ENCODE measurements around the gene SIPA1L3.

Gene SIPA1L3

GRCh38 chr19:38078302-38078930 lies 171.4 kb downstream of the SIPA1L3 start:
- no peak overlapping the region for H3K4me3 ChIP-seq (ENCODE audit: low read depth, low read length)
- TF ChIP-seq ZSCAN4 (tag by site-specific recombination; IDR thresholded peaks at IDR 0.05) (peak; percentile 98), ZNF112 (tag by site-specific recombination; IDR thresholded peaks at IDR 0.05) (peak; percentile 28; the same call in 1 of the 2 replicates), ZNF645 (tag by site-specific recombination; IDR thresholded peaks at IDR 0.05) (no peak), ZNF311 (tag by site-specific recombination; IDR thresholded peaks at IDR 0.05; ENCODE audit: borderline replicate concordance) (0 out of 2 replicates have a peak, but pooled peaks have one; percentile 66), ZNF148 (tag by site-specific recombination; IDR thresholded peaks at IDR 0.05; ENCODE audit: borderline replicate concordance) (peak; percentile 53; the same call in 1 of the 2 replicates), HOXA7 (CRISPR knock-in tag; IDR thresholded peaks at IDR 0.05; ENCODE audit: borderline replicate concordance) (no peak), ZNF48 (tag by site-specific recombination; IDR thresholded peaks at IDR 0.05) (no peak), ZBTB17 (tag by site-specific recombination; IDR thresholded peaks at IDR 0.05) (no peak), ZBTB7A (tag by site-specific recombination; IDR thresholded peaks at IDR 0.05; ENCODE audit: low read depth) (no peak)
- no peaks in the 10 kb centered on the region for H3K4me1 ChIP-seq (ENCODE audit: control insufficient read depth, insufficient read depth, low read length)
- no peak overlapping the region for H3K27ac ChIP-seq (ENCODE audit: extremely low read depth, low read depth, low read length)
- ChIA-PET CTCF (interaction anchor here (0.5 to 0.8 kb wide), 2 partner anchors 59 to 176 kb away, joined by 3 read pairs; no protein-coding TSS in a partner anchor), POLR2A (no interaction called here)
- peaks cover 5% of the 10 kb centered on the region for H3K9me3 ChIP-seq (ENCODE audit: control insufficient read depth, insufficient read depth, low read depth, low read length)
- H3K36me3 ChIP-seq (ENCODE audit: control insufficient read depth in 2 of 2, insufficient read depth in 1 of 2, low read length in 2 of 2), result peaks cover 3 to 10% of the 10 kb centered on the region in 2 experiments; a peak in 2 of 3 replicates

- CTCF ChIA-PET, result interaction anchor here (0.7 to 2.0 kb wide), 4 partner anchors 9 to 181 kb away, joined by 3 to 8 read pairs (median 6); no protein-coding TSS in a partner anchor
- POLR2A ChIA-PET, result no interaction called here
- H3K4me1 ChIP-seq (ENCODE audit: control insufficient read depth, insufficient read depth, low read length), result no peaks in the 10 kb centered on the region
- H3K4me3 ChIP-seq (ENCODE audit: low read depth, low read length), result no peak overlapping the region
- H3K9me3 ChIP-seq (ENCODE audit: control insufficient read depth, insufficient read depth, low read depth, low read length), result peaks cover 5% of the 10 kb centered on the region
- no peak overlapping the region for H3K27ac ChIP-seq (ENCODE audit: extremely low read depth, low read depth, low read length)
- peaks cover 10 to 12% of the 10 kb centered on the region in 2 experiments; a peak in 2 of 3 replicates for H3K36me3 ChIP-seq (ENCODE audit: control insufficient read depth in 2 of 2, insufficient read depth in 1 of 2, low read length in 2 of 2)
- TF ChIP-seq GFI1B (tag by site-specific recombination; IDR thresholded peaks at IDR 0.05), result no peak
- peak; percentile 56 for TF ChIP-seq ZNF600 (tag by site-specific recombination; IDR thresholded peaks at IDR 0.05)
- TF ChIP-seq ZNF311 (tag by site-specific recombination; IDR thresholded peaks at IDR 0.05; ENCODE audit: borderline replicate concordance), result no peak
- TF ChIP-seq ZNF560 (tag by site-specific recombination; IDR thresholded peaks at IDR 0.05; ENCODE audit: borderline replicate concordance), result no peak
- no peak for TF ChIP-seq BCL11B (tag by site-specific recombination; IDR thresholded peaks at IDR 0.05; ENCODE audit: low read depth)
- no peak for TF ChIP-seq ZNF561 (tag by site-specific recombination; IDR thresholded peaks at IDR 0.05; ENCODE audit: borderline replicate concordance)
- TF ChIP-seq ZNF138 (tag by site-specific recombination; IDR thresholded peaks at IDR 0.05; ENCODE audit: borderline replicate concordance), result no peak
- TF ChIP-seq ZNF221 (tag by site-specific recombination; IDR thresholded peaks at IDR 0.05; ENCODE audit: borderline replicate concordance), result no peak
- no peak for TF ChIP-seq ZNF26 (tag by site-specific recombination; IDR thresholded peaks at IDR 0.05)
- TF ChIP-seq ZIC2 (tag by site-specific recombination; IDR thresholded peaks at IDR 0.05), result peak; percentile 80
- TF ChIP-seq ZFHX2 (tag by site-specific recombination; conservative IDR thresholded peaks at IDR 0.05), result no peak
- TF ChIP-seq PRDM1 (tag by site-specific recombination; IDR thresholded peaks at IDR 0.05), result peak; percentile 77
- TF ChIP-seq ZBTB1 (tag by site-specific recombination; IDR thresholded peaks at IDR 0.05), result no peak
- TF ChIP-seq ZNF501 (tag by site-specific recombination; IDR thresholded peaks at IDR 0.05), result no peak
- TF ChIP-seq SCRT2 (tag by site-specific recombination; IDR thresholded peaks at IDR 0.05), result 0 out of 2 replicates have a peak, but pooled peaks have one; percentile 17
- no peak for TF ChIP-seq ZNF202 (tag by site-specific recombination; IDR thresholded peaks at IDR 0.05; ENCODE audit: borderline replicate concordance)
- peak; percentile 79; the same call in 1 of the 2 replicates for TF ChIP-seq ZNF394 (tag by site-specific recombination; IDR thresholded peaks at IDR 0.05; ENCODE audit: borderline replicate concordance)
- TF ChIP-seq ZNF416 (tag by site-specific recombination; IDR thresholded peaks at IDR 0.05), result no peak
- no peak for TF ChIP-seq ZNF548 (tag by site-specific recombination; IDR thresholded peaks at IDR 0.05)
- no peak for TF ChIP-seq REPIN1 (tag by site-specific recombination; IDR thresholded peaks at IDR 0.05; ENCODE audit: low read depth)
- no peak for TF ChIP-seq SALL2 (tag by site-specific recombination; IDR thresholded peaks at IDR 0.05; ENCODE audit: borderline replicate concordance)
Measured at GRCh38 chr19:38079926-38080380, 172.9 kb downstream of the SIPA1L3 start.
